ENCODE measurements around the gene TAS1R3. TPM values are rescaled to one million over a fixed set of nuclear protein-coding genes. Genes with fewer than 3 reads are reported as not detected.

TAS1R3 gene
- total and polyA plus RNA-seq, 2 of the 4 experiments (the other 2 are of a cell fraction) = under 0.01 to 0.05 TPM

GRCh38 chr1:1283821-1284220 lies 47.3 kb upstream of the TAS1R3 start:
- TF ChIP-seq, protein P1, sequence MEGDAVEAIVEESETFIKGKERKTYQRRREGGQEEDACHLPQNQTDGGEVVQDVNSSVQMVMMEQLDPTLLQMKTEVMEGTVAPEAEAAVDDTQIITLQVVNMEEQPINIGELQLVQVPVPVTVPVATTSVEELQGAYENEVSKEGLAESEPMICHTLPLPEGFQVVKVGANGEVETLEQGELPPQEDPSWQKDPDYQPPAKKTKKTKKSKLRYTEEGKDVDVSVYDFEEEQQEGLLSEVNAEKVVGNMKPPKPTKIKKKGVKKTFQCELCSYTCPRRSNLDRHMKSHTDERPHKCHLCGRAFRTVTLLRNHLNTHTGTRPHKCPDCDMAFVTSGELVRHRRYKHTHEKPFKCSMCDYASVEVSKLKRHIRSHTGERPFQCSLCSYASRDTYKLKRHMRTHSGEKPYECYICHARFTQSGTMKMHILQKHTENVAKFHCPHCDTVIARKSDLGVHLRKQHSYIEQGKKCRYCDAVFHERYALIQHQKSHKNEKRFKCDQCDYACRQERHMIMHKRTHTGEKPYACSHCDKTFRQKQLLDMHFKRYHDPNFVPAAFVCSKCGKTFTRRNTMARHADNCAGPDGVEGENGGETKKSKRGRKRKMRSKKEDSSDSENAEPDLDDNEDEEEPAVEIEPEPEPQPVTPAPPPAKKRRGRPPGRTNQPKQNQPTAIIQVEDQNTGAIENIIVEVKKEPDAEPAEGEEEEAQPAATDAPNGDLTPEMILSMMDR (conservative IDR thresholded peaks at IDR 0.05; ENCODE audit: low read depth, low read length) = peak; percentile 11; the same call in 1 of the 2 replicates
- no peak for TF ChIP-seq CHD1 (IDR thresholded peaks at IDR 0.05; ENCODE audit: low read depth, low read length)
- H2AK5ac ChIP-seq (ENCODE audit: low read depth, low read length) = no peak overlapping the region
- no peak overlapping the region for H2BK5ac ChIP-seq (ENCODE audit: low read depth, low read length, poor library complexity, severe bottlenecking)
- POLR2A ChIA-PET (ENCODE audit: unreplicated experiment) = no interaction called here
- dilution Hi-C loops (cut with HindIII; ENCODE audit: low sequenced_read_pairs, unreplicated experiment) = no loop called here
- H4K91ac ChIP-seq (ENCODE audit: insufficient read depth, low read depth, low read length) = no peak overlapping the region
- DNase-seq (no peak), ATAC-seq (ENCODE audit: low read depth) (no peak)
- intact Hi-C loops (cut with micrococcal nuclease) = no loop called here
- H4K8ac ChIP-seq (ENCODE audit: low read depth in 2 of 2, low read length in 2 of 2) = no peak overlapping the region
- no peak overlapping the region for H2BK15ac ChIP-seq (ENCODE audit: low read depth, low read length)
- peaks cover 6% of the 10 kb centered on the region; the same call in 1 of the 2 replicates for H3K4me1 ChIP-seq (ENCODE audit: control insufficient read depth, insufficient read depth, low read length)
- no peak overlapping the region for H3K4me2 ChIP-seq (ENCODE audit: low read depth, low read length)
- no peaks in the 10 kb centered on the region for H3K9me3 ChIP-seq (ENCODE audit: control insufficient read depth, insufficient read depth, low read length)
- peak overlapping the region; percentile 61 for H2AK9ac ChIP-seq (replicated peaks; ENCODE audit: low read depth, low read length, poor library complexity)
- in situ Hi-C loops (cut with MboI; ENCODE audit: low sequenced_read_pairs) = no loop called here
- peaks cover 4% of the 10 kb centered on the region; the same call in 1 of the 2 replicates for H3K9me1 ChIP-seq (ENCODE audit: insufficient read depth, low read length)
- no peak overlapping the region for H3K27ac ChIP-seq (ENCODE audit: insufficient read depth, low read length)
- no peak overlapping the region for H3K4ac ChIP-seq (ENCODE audit: low read depth, low read length)
- H3K18ac ChIP-seq (ENCODE audit: low read depth, low read length) = no peak overlapping the region
- no peak overlapping the region for H2AFZ ChIP-seq (replicated peaks; ENCODE audit: low read length, poor library complexity)
- H3K27me3 ChIP-seq (ENCODE audit: control insufficient read depth, insufficient read depth, low read length) = no peaks in the 10 kb centered on the region
- no peak overlapping the region for H4K5ac ChIP-seq (ENCODE audit: low read depth, low read length)
- no peak overlapping the region for H2BK120ac ChIP-seq (ENCODE audit: low read depth, low read length)
- no peak overlapping the region for H3K56ac ChIP-seq (ENCODE audit: extremely low read depth, insufficient read depth, low read length)
- WGBS, 2 experiments (ENCODE audit: extremely low coverage in 2 of 2, insufficient read length in 1 of 2) = 14% methylated on average over 1 of the region's 9 CpGs; no CpG with 5 or more reads in 1 of the 2 experiments
- no peak overlapping the region for H3K23ac ChIP-seq (ENCODE audit: low read depth, low read length)
- H3K36me3 ChIP-seq (ENCODE audit: control insufficient read depth, insufficient read depth, low read length) = no peaks in the 10 kb centered on the region
- H3K4me3 ChIP-seq (ENCODE audit: insufficient read depth, low read depth, low read length) = no peak overlapping the region
- no peak overlapping the region for H3K9ac ChIP-seq (ENCODE audit: low read depth, low read length)
- H4K20me1 ChIP-seq (ENCODE audit: insufficient read depth, low read length) = no peaks in the 10 kb centered on the region; the same call in 1 of the 2 replicates
- no peak overlapping the region for H3K14ac ChIP-seq (replicated peaks; ENCODE audit: low read depth, low read length)
- no peak overlapping the region for H2BK20ac ChIP-seq (ENCODE audit: low read depth, low read length)
- no TSS peak for BruUV-seq (replicated peaks)
- no peaks in the 10 kb centered on the region for H3K79me1 ChIP-seq (ENCODE audit: low read depth in 1 of 2, low read length in 2 of 2)
- CTCF ChIA-PET = no interaction called here
